H9 (cell line): ENCODE measurements around the gene EPS15. TPM values are rescaled to one million over a fixed set of nuclear protein-coding genes. Genes with fewer than 3 reads are reported as not detected.

Experiments
- DNase-seq: peaks from one replicate; pipeline ENCODE4 v3.0.0-alpha.2; 2017
- H2AFZ ChIP-seq: one replicate; pipeline ENCODE4 v1.6.1; 2013; ENCODE audit warnings: mild to moderate bottlenecking, low read length, control low read depth, moderate library complexity
- H2AK5ac ChIP-seq: 2 replicates; pipeline ENCODE4 v1.6.1; 2013; ENCODE audit warnings: low read length, control low read depth, mixed read lengths; ENCODE audit not compliant: insufficient read length
- H2BK120ac ChIP-seq: one replicate; pipeline ENCODE4 v1.6.1; 2013; ENCODE audit warnings: low read depth, mild to moderate bottlenecking, low read length, control low read depth, inconsistent platforms; ENCODE audit not compliant: poor library complexity, severe bottlenecking
- H2BK12ac ChIP-seq: 2 replicates; pipeline ENCODE4 v1.6.1; 2013; ENCODE audit warnings: low read length, control low read depth, mixed read lengths, low read depth; ENCODE audit not compliant: insufficient read length
- H2BK15ac ChIP-seq: 2 replicates; pipeline ENCODE4 v1.6.1; 2013; ENCODE audit warnings: low read depth, low read length, control low read depth
- H2BK20ac ChIP-seq: one replicate; pipeline ENCODE4 v1.6.1; 2013; ENCODE audit warnings: low read depth, mild to moderate bottlenecking, low read length, control low read depth, inconsistent platforms; ENCODE audit not compliant: poor library complexity, severe bottlenecking
- H2BK5ac ChIP-seq: 2 replicates; pipeline ENCODE4 v1.6.1; 2013; ENCODE audit warnings: low read length, control low read depth, mixed read lengths; ENCODE audit not compliant: insufficient read length
- H3K14ac ChIP-seq: 2 replicates; pipeline ENCODE4 v1.6.1; 2013; ENCODE audit warnings: low read length, control low read depth; ENCODE audit not compliant: insufficient read depth
- H3K18ac ChIP-seq: 2 replicates; pipeline ENCODE4 v1.6.1; 2013; ENCODE audit warnings: low read depth, mild to moderate bottlenecking, mixed read lengths, low read length, control low read depth; ENCODE audit not compliant: insufficient read length
- H3K23ac ChIP-seq: 2 replicates; pipeline ENCODE4 v1.6.1; 2013; ENCODE audit warnings: low read length, control low read depth, mixed read lengths, low read depth; ENCODE audit not compliant: insufficient read length
- H3K23me2 ChIP-seq: 2 replicates; pipeline ENCODE4 v1.6.1; 2013; ENCODE audit warnings: low read depth, mild to moderate bottlenecking, mixed read lengths, low read length, control low read depth; ENCODE audit not compliant: insufficient read length, poor library complexity, severe bottlenecking
- H3K27ac ChIP-seq: 2 replicates; pipeline ENCODE4 v1.5.1; 2013; ENCODE audit warnings: low read length, control low read depth, mixed read lengths, low read depth; ENCODE audit not compliant: insufficient read length
- H3K27me3 ChIP-seq: 2 replicates; pipeline ENCODE4 v1.6.1; 2013; ENCODE audit warnings: low read length, control low read depth, inconsistent platforms; ENCODE audit not compliant: insufficient read depth
- H3K4ac ChIP-seq: 2 replicates; pipeline ENCODE4 v1.6.1; 2013; ENCODE audit warnings: low read depth, mild to moderate bottlenecking, control low read depth, inconsistent platforms, low read length, moderate library complexity
- H3K4me1 ChIP-seq: 2 replicates; pipeline ENCODE4 v1.6.1; 2013; ENCODE audit warnings: low read length, control low read depth, inconsistent platforms; ENCODE audit not compliant: insufficient read depth
- H3K4me2 ChIP-seq: 2 replicates; pipeline ENCODE4 v1.6.1; 2013; ENCODE audit warnings: low read length, control low read depth, mixed read lengths; ENCODE audit not compliant: insufficient read length, insufficient read depth
- H3K56ac ChIP-seq: 2 replicates; pipeline ENCODE4 v1.6.1; 2013; ENCODE audit warnings: low read depth, mild to moderate bottlenecking, mixed read lengths, low read length, control low read depth; ENCODE audit not compliant: insufficient read length
- H3K79me1 ChIP-seq: 2 replicates; pipeline ENCODE4 v1.6.1; 2013; ENCODE audit warnings: low read depth, mild to moderate bottlenecking, moderate library complexity, low read length, control low read depth, inconsistent platforms; ENCODE audit not compliant: insufficient read depth, poor library complexity, severe bottlenecking
- H3K79me2 ChIP-seq: 2 replicates; pipeline ENCODE4 v1.6.1; 2013; ENCODE audit warnings: low read length, control low read depth, inconsistent platforms; ENCODE audit not compliant: insufficient read depth
- H3K9ac ChIP-seq: 2 replicates; pipeline ENCODE4 v1.6.1; 2013; ENCODE audit warnings: low read length, control low read depth, mixed read lengths; ENCODE audit not compliant: insufficient read length; ENCODE audit errors: extremely low read depth
- H3K9me3 ChIP-seq: one replicate; pipeline ENCODE4 v1.6.1; 2013; ENCODE audit warnings: low read depth, low read length, inconsistent platforms; ENCODE audit not compliant: control insufficient read depth
- H3T11ph ChIP-seq: one replicate; pipeline ENCODE4 v1.6.1; 2013; ENCODE audit warnings: mild to moderate bottlenecking, low read length, control low read depth, inconsistent platforms
- H4K20me1 ChIP-seq: one replicate; pipeline ENCODE4 v1.6.1; 2013; ENCODE audit not compliant: control insufficient read depth, insufficient read length, insufficient read depth
- H4K5ac ChIP-seq: 2 replicates; pipeline ENCODE4 v1.6.1; 2013; ENCODE audit warnings: low read depth, mild to moderate bottlenecking, mixed read lengths, low read length, control low read depth; ENCODE audit not compliant: insufficient read length
- H4K8ac ChIP-seq: replicated peaks from 2 replicates; pipeline ENCODE4 v1.6.1; 2013; ENCODE audit warnings: low read length, control low read depth, mixed read lengths, low read depth; ENCODE audit not compliant: insufficient read length
- H4K91ac ChIP-seq: 2 replicates; pipeline ENCODE4 v1.6.1; 2013; ENCODE audit warnings: low read depth, mild to moderate bottlenecking, moderate library complexity, mixed read lengths, low read length, control low read depth; ENCODE audit not compliant: insufficient read length
- H3K27ac Mint-ChIP-seq, 3 experiments: 2 replicates in 2 of 3; 3 replicates in 1 of 3; pipeline ENCODE4 v1.8.0; 2020 to 2021; ENCODE audit warnings: mixed read lengths in 3 of 3, mild to moderate bottlenecking in 1 of 3, moderate library complexity in 1 of 3
- H3K27me3 Mint-ChIP-seq: 2 replicates; pipeline ENCODE4 v1.8.0; 2021; ENCODE audit warnings: low read depth, mild to moderate bottlenecking, moderate library complexity, mixed read lengths
- H3K36me3 Mint-ChIP-seq, 3 experiments: 2 replicates in 2 of 3; 3 replicates in 1 of 3; pipeline ENCODE4 v1.8.0; 2020 to 2021; ENCODE audit warnings: low read depth in 3 of 3, mixed read lengths in 3 of 3; ENCODE audit not compliant: insufficient read depth in 1 of 3
- H3K4me1 Mint-ChIP-seq, 2 experiments: 2 replicates each; pipeline ENCODE4 v1.8.0; 2020; ENCODE audit warnings: mixed read lengths in 2 of 2
- H3K4me3 Mint-ChIP-seq, 2 experiments: 2 replicates in 1 of 2; 3 replicates in 1 of 2; pipeline ENCODE4 v1.8.0; 2020 to 2021; ENCODE audit warnings: mild to moderate bottlenecking in 2 of 2, mixed read lengths in 2 of 2, moderate library complexity in 1 of 2
- H3K9me3 Mint-ChIP-seq, 2 experiments: 2 replicates in 1 of 2; 3 replicates in 1 of 2; pipeline ENCODE4 v1.8.0; 2020; ENCODE audit warnings: mild to moderate bottlenecking in 2 of 2, mixed read lengths in 2 of 2, moderate library complexity in 1 of 2
- WGBS: extraction: QIAGEN DNeasy Blood & Tissue Kit; methylation state at CpG from one replicate; pipeline ENCODE4 v1.1.7; 2013; ENCODE audit warnings: missing lambda C conversion rate, low lambda C conversion rate, mixed read lengths; ENCODE audit not compliant: insufficient read length; ENCODE audit errors: extremely low coverage; 5-methylcytosine and 5-hydroxymethylcytosine counted together
- total RNA-seq: library from RNA; stranded (reverse); gene quantifications from 2 replicates; pipeline ENCODE4 v1.2.1, GENCODE V29; 2021
- TF ChIP-seq, protein P1 (sequence below): fragments of 200-600 bp; sonication (generic); conservative IDR thresholded peaks from 3 replicates; pipeline ENCODE4 v1.8.0; 2021; ENCODE audit warnings: antibody characterized with exemption, mild to moderate bottlenecking

Gene EPS15
- total RNA-seq, 1 experiment from 2014 or later: 44.1 TPM

DNA sequence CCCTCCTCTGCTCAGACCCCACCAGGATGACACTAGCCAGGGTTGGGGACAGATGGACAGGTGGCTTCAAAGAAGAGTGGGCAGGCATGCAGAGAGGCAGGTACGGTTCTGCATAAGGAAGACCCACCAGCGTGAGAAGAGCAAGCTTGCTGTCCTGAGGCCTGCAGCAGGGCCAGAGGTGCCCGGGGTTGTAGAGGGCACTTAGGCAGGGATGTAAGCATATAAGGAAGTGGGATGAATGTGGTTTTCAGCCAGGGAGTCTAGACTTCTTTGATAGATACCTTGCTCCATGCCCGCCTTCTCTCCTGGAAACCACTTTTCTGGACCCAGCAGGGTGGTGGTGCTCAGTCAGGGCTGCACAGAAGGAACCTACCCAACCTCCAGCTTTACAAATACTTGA, 190.1 kb downstream of the EPS15 start:
- Histone ChIP-seq H2BK15ac (no peak overlapping the region), H3K79me2 (no peaks in the 10 kb centered on the region), H3K27me3 (no peaks in the 10 kb centered on the region; the same call in 1 of the 2 replicates), H3K14ac (no peak overlapping the region), H4K5ac (no peak overlapping the region), H4K91ac (no peak overlapping the region), H4K8ac (no peak overlapping the region), H3K9me3 (no peaks in the 10 kb centered on the region), H3K27ac (no peak overlapping the region), H3K79me1 (no peaks in the 10 kb centered on the region), H3K18ac (no peak overlapping the region), H3K56ac (no peak overlapping the region), H3K23ac (no peak overlapping the region), H3K4me1 (peaks cover 3% of the 10 kb centered on the region; the same call in 1 of the 2 replicates), H3K4me2 (no peak overlapping the region), H2BK20ac (no peak overlapping the region), H2BK120ac (no peak overlapping the region), H3K9ac (no peak overlapping the region), H3K23me2 (peaks cover 6% of the 10 kb centered on the region), H3T11ph (no peak overlapping the region), H4K20me1 (no peaks in the 10 kb centered on the region), H2BK12ac (no peak overlapping the region), H2AK5ac (no peak overlapping the region), H3K4ac (no peak overlapping the region), H2AFZ (no peak overlapping the region), H2BK5ac (no peak overlapping the region)
- no peaks in the 10 kb centered on the region for H3K36me3 Mint-ChIP-seq
- H3K27ac Mint-ChIP-seq: no peak overlapping the region
- WGBS: no CpG with 5 or more reads among the region's 4 CpGs
- no peak for DNase-seq
- H3K4me1 Mint-ChIP-seq: peaks cover 23 to 35% of the 10 kb centered on the region in 2 experiments
- H3K4me3 Mint-ChIP-seq: peak overlapping the region; percentile 3 to 69; a peak in 2 of 5 replicates
- H3K9me3 Mint-ChIP-seq: no peaks in the 10 kb centered on the region
- H3K27me3 Mint-ChIP-seq: peaks cover 24% of the 10 kb centered on the region
- TF ChIP-seq, protein P1, sequence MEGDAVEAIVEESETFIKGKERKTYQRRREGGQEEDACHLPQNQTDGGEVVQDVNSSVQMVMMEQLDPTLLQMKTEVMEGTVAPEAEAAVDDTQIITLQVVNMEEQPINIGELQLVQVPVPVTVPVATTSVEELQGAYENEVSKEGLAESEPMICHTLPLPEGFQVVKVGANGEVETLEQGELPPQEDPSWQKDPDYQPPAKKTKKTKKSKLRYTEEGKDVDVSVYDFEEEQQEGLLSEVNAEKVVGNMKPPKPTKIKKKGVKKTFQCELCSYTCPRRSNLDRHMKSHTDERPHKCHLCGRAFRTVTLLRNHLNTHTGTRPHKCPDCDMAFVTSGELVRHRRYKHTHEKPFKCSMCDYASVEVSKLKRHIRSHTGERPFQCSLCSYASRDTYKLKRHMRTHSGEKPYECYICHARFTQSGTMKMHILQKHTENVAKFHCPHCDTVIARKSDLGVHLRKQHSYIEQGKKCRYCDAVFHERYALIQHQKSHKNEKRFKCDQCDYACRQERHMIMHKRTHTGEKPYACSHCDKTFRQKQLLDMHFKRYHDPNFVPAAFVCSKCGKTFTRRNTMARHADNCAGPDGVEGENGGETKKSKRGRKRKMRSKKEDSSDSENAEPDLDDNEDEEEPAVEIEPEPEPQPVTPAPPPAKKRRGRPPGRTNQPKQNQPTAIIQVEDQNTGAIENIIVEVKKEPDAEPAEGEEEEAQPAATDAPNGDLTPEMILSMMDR: no peak
